Stimulated activated CD8-positive, alpha-beta memory T cell treated with anti-CD3 and anti-CD28 coated beads, Interleukin-12 subunit alpha, Interleukin-12 subunit beta, amount 100 ng/mL, for 4 hours (primary cell): Measurements from ENCODE around the gene GALNT18.

ENCODE experiments used
- DNase-seq: peaks from one replicate; pipeline ENCODE4 v3.0.0-alpha.2; 2020; ENCODE audit warnings: low read depth

GALNT18 gene

DNA sequence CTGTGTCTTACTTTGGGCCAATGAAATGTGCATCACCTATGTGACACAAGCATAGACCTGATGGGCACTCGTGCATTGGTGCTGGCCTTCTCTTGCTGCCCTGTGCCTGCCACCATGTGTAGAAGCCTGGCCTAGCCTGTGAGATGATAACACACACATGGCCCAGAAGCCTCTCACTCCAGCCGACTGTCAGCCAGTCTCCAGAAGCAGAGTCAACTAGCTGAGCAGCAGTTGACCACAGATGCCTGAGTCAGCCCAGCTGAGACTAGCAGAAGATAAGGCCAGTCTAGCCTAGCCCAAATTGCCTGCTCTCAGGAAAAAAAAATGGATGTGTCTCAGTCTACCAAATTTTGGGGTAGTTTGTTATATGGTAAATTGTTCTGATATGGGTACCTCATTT, 314.9 kb downstream of the GALNT18 start:
- no peak for DNase-seq

DNA sequence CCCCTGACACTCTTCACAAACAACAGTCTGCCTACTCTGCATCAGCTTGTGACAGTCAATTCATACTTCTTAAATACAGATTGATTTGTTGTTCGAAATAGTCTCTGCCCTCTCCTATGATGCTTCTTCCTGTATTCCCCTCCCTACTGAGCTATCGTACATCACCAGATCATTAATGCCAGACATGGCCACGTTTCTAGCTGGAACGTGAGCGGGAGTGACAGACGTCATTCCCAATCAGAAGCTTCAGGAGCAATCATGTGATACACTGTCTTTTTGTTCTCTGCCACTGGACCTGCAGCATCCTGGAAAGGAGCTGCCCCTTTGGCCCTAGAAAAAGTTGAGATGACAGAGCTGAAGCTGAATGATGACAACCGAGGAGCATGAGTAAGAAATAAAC, 317.3 kb downstream of the GALNT18 start:
- DNase-seq, result no peak

DNA sequence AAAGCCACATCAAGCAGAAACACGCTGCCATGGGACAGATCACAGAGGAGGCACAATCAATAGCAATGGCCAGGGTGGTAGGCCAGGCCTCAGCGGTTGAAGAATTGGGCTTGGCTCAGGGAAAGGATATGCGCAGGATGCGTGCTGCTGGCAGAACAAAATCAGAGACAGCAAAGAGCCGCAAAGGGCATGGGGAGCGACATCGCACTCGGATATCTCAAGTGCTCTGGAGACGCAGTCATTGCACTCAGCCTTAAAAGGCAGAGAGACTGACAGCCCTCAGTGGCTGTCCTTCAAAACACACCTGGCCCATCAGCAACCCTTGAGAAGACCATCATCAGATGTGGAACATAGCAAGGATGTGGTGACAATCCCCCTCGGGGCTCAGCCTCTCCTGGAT, 319.2 kb downstream of the GALNT18 start:
- DNase-seq, result no peak

DNA sequence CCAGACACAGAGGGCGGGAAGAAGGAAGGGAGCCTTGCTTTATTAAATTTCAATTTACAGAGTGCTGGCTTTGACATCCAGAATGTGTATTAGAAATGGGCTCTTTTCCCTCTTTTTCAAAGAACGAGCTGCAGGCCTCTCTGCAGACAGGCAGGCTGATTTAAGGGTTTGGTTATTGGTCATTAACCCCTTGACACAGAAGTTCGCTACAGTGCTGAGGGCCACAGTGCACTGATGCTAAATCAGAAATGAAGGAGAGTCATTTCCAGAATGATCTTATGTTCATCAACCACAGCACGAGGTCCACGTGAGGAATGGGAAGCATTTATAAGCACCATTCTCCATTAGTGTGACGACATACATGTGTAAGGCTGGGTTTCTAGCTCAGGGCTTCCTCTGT, 320.6 kb downstream of the GALNT18 start:
- no peak for DNase-seq

DNA sequence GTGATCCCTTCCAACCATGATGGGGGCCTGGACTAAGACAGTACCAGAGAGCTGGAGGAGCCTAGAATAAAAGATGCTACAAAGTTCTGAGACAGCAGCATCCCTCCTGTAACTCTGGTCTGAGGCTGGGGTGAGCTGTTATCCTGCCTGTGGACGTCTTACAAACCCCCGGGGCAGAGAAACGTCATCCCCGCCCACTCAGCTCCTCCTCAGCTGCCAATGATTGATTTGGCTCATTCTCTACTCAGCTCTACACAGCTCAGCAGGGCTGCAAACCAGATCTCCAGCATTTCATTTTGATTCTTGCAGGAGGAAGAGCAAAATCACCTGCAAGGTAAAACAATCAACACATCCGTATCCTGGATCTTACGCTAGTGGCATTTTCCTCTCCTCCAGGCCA, 324.2 kb downstream of the GALNT18 start:
- DNase-seq, result no peak

DNA sequence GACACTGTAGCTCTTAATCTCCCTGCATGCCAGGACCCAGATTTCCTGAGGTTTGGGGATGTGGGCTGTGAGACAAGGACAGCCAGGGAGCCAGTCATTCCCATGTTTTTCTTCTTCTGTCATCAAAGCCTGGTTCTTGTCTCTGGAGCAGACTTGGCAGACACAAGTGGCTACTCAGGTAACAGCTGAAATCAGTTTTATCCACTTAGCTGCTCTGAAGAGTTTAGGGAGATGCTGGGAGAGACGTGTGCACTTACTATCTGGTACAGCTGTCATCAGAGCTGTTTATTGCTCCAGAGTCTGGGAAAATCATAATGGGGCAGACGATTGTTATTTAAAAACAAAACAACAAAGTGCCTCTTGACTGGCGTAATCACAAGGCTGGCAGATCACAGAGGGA, 325.4 kb downstream of the GALNT18 start:
- no peak for DNase-seq

DNA sequence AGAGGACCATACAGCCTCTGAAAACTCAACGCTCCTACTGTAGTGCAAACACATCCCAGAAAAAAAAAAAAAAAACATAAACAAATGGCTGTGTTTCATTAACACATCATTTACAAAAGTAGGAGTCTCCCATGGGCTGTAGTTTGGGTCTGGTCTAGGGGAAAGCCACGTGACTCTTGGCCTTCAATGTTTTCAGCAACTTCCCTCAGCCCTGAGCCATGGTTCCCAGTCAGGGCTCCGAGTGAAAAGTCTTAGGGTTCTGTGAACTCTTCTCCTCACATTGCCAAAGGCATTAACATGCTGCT, 327.3 kb downstream of the GALNT18 start:
- no peak for DNase-seq

DNA sequence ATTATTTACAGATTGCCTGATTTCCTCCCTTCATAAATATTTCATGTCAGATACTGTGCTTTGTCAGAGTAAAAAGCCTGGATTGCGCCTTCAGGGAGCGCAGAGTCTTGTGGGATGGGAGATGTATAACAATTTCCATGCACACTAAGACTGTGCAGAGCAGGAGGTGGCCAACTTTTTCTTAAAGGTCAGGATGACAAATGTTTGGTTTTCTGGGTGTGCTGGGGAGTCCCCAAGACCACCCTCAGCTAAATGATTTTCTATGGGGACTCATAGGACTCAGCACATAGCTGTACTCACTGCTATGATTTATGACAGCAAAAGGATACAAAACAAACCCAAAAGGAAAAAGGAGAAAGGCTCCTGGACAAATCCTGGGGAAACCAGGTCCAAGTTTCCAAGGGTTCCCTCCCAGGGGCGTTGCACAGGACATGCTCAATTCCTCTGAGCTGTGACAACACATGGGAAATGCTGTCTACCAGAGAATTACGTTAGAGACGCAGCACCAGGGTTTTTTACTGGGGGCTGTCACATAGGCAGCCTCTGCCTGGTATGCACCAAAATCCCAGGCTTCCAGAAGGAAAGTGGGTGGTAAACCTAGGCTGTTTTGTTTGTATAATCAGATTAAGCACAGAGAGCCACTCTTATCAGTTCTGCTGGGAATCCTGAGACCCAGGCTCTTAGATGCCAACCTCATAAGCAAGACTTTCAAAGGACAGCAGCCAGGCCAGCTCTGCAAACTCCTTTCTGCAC, 327.8 kb downstream of the GALNT18 start:
- DNase-seq, result no peak

DNA sequence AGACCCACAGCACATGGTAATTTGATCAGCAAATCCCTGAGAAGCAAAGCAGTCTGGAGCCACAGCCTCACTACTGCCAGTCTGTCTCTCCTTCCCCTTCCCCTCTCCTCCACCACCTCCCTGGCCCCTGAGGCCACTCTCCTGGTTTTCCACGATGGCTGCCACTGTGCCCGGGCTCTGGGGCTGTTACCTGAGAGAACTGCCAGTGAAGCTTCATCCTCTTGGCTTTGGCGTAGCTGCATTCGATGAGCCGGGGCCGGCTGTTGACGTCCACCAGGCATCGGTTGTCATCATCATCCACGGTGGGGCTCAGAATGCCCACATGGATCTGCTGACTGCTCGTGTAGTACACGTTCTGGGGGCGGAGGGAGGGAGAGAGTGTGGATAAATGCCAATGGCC, 329.0 kb downstream of the GALNT18 start:
- DNase-seq, result no peak

DNA sequence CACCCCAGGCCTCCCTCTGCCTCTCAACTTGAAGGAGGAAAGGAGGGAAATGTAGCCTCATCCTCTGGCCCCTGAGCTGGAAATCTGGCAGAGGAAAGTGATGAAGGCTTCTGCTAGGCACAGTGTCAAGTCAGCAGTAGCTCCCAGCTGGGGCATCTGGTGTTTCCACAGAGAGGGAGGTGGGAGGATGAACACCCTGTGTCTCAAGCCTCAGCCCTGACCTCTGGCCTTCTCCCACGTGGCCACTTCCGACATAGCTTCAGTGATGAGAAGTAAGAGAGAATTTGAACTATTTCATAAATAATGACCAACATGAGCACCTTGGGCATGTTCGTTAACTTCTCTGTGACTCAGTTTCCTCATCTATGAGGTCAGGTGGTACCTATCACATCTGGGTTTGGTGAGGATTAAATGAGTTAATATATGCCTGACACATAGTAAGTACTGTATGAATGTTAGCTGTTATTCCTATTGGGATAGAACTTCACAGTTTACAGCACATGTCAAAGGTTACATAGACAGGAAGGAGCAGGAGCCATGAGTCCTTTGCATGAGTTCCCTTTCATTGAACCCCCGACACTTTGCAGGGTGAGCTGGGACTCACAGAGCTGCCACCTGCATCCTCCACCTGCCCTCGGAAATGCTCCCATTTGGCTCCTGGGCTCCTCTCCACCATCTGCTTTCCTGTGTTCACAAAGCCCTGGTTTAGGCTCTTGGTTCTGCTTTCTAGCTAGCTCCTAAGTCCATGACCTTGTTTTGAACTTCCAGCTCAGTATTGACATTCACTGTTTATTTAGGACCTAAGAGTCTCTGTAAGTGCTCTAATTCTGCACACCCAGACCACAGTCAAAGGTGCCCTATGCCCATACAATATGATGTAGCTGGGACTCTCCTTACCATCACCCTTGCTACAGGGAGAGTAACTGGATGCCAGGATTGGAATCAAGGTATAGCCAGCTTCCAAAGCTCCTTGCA, 330.5 kb downstream of the GALNT18 start:
- DNase-seq, result no peak

DNA sequence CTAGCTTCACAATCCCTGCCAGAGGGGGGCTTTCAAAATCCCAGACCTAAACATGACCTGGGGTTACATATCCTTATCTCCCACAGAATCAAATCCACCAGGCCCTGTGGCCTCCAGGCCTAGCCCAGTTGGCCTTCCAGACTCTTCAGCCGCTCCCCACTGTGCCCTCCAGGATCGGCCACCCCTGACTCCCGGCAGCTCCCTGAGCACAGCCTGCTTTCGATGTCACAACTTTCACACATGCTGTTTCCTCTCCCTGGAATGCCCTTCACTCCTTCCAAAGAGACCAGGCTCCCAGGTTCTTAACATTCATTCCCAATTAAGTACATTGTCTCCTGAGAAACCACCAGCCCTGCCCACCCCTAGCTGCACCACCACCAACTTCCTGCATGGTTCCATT, 331.5 kb downstream of the GALNT18 start:
- no peak for DNase-seq

DNA sequence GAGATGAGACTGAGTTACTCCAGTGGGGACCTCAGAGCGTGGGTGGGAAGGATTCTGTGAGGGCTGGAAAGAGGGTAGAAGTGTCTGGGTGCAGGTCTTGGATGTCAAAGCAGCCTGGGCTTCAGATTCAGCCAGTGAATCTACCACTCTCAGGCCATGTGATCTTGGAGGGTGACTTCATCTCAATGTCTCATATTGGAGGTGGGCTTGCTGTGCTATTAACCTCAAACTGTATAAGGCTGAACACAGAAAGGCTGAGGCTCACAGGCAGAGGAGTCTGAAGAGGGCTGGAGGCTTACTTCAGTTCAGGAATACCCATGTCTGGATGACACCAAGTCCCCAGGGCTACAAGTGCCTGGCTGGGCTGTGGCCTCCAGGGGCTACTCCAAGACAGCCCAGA, 332.1 kb downstream of the GALNT18 start:
- no peak for DNase-seq

DNA sequence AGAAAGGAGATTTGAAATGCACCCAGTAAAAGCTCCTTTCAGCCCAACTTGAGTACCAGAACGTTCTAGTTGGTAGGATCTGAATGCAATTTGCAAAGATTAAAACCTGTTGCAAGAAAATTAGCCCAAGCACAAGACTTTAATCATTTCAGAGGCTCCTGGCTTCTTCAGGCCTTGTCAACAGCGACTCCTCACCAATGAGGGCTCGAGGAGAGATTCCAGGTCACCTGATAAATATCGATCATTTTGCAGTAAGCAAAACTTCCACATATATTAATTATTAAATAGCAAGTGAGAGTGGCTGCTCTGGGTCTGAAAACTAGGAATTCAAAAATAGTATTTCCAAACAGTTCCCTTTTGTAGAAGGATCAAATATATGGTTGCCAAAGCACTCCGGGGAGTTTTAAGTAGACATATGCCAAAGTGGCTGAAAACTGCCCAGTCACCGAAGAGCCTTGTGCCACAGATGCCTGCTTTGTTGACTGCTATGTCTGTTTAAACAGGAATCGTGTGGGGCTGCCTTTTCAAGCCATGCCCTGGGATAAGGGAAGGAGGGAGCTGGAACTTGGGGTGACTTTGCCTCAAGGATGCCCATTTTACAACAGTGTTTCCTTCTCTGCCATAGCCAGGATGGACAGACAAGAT, 332.7 kb downstream of the GALNT18 start:
- DNase-seq, result no peak

DNA sequence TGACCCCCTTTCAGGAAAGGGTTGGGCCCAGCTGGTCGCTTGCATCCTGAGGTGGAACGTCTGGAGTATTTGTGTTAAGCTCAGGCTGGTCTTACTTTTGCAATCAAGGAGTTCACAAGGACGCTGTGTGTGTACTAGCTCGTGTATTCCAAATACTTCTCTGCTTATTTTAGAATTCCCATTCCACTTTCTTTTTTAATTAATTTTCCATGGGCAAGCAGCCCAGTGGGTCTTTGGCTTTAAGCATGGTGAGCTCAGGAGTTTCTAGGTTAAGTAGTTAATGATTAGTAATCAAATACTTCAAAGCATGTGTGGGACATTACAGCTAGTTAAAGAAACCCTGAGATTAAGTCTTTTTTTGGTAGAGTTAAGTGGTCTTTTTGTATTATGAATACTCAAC, 337.3 kb downstream of the GALNT18 start:
- DNase-seq, result no peak

DNA sequence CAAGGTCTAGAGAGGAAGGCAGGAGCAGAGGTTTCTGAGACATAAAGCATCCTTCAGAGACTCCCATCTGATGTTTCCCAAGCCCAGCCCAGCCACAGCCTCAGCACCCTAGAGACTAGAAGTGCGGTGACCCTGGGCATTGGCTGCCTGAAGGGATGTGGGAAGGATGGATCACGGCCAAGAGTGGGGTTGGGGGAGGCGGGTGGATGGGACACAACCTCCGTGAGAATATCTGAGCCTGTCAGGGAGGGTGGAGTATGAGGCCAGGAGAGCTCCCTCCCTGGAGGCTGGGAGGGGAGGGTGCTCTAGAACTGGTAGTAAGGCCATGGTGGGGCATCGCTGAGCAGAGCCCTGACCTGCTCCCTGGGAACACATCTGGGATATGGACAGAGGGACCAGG, 340.2 kb downstream of the GALNT18 start:
- DNase-seq, result no peak

DNA sequence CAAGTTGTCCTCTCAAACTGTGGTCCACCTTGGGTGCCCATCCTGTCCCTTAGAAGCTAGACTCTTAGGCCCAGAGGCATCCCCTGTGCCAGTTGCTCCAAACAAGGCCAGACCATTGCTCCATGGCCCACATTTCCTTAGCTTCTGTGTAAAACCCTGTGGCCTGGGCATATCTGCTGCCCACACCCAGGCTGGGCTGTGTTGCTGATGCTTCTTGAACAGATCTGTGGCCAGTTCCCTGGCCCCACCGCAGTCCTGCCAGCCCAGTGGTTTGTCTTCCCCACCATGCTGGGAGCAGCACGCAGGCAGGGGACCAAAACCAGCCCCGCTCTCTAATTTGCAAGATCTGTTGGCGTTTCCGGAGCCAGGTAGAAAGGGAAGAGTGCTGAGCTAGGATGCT, 341.0 kb downstream of the GALNT18 start:
- no peak for DNase-seq

DNA sequence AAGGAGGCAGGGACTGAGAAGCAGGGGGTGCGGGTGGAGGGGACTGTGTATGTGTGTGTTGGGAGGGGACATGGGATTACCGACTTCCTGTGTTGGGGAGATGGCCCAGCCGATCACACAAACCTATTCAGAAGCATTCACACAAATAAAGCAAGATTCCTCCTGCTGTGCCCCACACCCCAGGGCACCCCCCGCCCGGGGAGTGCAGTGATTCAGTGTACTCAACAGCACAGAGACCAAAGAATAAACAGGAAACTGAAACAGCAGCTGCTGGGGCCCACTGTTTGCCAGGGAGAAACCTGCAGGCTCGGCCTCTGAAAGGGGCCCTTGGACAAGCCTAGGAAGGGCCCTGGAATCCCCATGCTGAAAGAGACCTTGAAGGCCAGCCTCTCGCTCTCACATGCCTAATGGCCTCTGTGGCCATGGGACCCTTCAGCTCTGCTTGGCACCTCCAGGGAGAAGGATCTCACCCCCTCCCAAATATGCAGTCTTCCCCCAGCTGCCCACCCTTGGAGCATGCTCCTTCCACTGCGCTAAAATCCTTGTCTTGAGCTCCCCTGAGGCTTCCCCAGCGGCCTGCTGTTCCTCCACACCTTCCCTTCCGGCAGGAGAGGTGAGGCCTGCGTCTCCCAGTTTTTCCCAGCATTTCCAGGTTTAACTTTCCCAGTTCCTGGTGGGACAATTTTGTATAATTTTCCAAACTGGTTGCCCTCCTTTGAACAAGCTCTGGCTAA, 341.7 kb downstream of the GALNT18 start:
- DNase-seq, result no peak

DNA sequence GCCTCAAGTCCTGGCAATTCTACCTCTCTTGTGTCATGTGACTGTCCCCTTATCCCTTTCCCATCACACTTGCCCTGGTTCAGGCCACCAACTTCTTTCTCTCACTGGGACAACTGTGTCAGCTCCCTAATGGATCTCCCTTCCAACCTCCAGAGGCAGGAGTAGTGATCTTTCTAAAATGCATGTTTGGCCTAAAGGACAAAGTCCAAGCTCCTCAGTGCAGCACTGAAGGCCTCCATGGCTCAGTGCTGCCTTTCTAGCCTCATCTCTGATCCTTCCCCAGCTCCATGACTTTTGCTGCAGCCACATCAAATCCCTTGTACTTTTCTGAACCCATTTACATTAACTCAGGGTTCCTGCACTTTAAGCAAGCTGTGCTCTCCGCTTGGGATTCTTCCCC, 349.6 kb downstream of the GALNT18 start:
- no peak for DNase-seq

DNA sequence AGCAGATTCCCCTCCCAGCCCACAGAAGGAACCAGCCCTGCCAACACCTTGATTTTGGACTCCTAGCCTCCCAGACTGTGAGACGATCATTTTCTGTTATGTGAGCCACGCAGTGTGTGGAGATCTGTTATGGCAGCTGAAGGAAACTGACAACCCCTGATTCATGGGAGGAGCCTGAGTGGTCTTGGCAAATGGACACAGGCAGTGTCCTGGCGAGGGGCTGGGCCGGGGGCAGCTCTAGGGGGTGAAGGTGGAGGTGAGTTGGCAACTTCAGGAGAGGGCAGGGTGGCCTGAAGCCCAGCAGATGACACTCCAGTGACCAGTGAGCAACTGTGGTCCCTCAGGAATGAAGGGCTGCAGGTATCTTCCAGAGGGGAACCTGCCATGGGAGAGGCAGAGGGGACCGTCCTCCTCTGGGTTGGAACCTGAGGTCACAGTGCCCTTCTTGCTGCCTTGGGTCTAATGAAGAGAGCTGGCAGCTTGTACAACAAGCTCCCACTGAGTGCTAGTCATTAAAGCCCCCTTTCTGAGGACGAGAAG, 351.5 kb downstream of the GALNT18 start:
- no peak for DNase-seq

DNA sequence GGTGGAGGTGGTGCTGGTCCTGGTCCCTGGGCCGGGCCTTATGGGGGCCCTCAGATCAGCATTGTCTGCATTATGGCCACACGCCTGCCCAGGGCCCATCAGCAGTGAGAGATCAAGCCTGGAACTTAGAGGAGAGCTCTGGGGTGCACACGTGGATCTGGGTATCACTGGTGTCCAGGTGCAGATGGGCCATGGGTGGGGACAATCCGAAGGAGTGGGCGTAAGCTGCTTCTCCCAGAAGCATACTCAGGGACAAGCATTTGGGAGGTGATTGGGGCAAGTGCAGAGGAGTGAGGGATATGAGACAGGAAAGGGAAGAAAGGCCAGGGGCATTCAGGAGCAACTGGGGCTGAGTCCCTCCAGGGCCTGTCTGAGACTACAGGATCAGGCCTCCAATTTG, 353.1 kb downstream of the GALNT18 start:
- DNase-seq, result no peak

DNA sequence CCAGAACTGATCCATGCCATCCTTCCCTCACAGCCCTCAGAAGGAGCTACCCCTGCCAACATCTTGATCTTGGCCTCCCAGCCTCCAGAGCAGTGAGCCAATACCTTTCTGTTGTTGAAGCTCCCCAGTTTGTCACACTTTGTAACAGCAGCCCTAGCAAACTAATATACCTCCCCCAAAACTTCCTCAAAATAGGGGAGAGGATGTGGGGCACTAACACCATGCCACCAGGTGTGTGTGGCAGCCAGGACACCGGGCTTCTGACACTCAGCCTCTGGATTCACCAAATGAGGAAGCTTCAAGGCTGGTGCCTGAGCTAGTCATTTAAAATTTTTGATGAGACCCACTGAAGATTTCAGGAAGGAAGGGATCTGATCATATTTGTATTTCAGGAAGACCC, 353.7 kb downstream of the GALNT18 start:
- DNase-seq, result no peak

DNA sequence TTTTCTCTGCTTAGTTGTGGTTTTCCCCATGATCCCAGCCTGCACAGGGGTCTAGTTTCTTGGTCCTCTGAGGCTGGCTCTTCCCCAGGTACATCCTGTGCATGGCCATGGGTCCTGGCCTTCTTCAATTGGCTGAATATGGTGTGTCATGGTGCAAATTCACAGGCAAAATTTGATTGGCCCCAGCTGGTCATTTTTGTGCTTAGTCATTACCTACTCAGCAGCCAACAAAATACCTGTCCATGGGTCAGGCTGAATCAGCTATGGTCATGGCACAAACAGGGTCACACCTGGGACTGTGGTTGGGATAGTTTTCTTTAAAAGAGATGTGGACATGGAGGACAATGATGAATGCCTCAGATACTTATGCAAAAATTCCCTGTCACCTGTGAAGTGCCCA, 354.5 kb downstream of the GALNT18 start:
- no peak for DNase-seq
